HepG2 (cell line): ENCODE measurements around the gene ATG4B. TPM values are rescaled to one million over a fixed set of nuclear protein-coding genes. Genes with fewer than 3 reads are reported as not detected.

Experiments used
- ARNT2 ChIP-seq: sonication (generic); formaldehyde crosslinking; IDR thresholded peaks from 2 replicates; pipeline ENCODE4 v1.8.0; 2022; ENCODE audit warnings: mild to moderate bottlenecking, low read depth, missing genetic modification reagents, moderate library complexity
- ATF2 ChIP-seq: sonication (generic); formaldehyde crosslinking; IDR thresholded peaks from 2 replicates; pipeline ENCODE4 v1.4.0; 2020; ENCODE audit warnings: missing genetic modification reagents
- GRHL1 ChIP-seq: sonication (generic); formaldehyde crosslinking; conservative IDR thresholded peaks from 2 replicates; pipeline ENCODE4 v1.8.0; 2022; ENCODE audit warnings: missing genetic modification reagents
- HDAC1 ChIP-seq: sonication (generic); formaldehyde crosslinking; IDR thresholded peaks from 2 replicates; pipeline ENCODE4 v1.5.1; 2020; ENCODE audit warnings: mild to moderate bottlenecking, missing genetic modification reagents
- NR2F1 ChIP-seq, 2 experiments: fragments of 450-650 bp in 1 of 2; formaldehyde crosslinking in 1 of 2; IDR thresholded peaks; 2 replicates each; pipeline versions ENCODE4 v1.5.0 to v1.6.1; 2016 to 2020; ENCODE audit warnings: mild to moderate bottlenecking in 1 of 2, missing compliant biosample characterization in 1 of 2, missing genetic modification reagents in 1 of 2, moderate library complexity in 1 of 2
- SETDB1 ChIP-seq: sonication (generic); formaldehyde crosslinking; IDR thresholded peaks from 2 replicates; pipeline ENCODE4 v1.5.1; 2020; ENCODE audit warnings: missing genetic modification reagents, mild to moderate bottlenecking, borderline replicate concordance
- TARDBP ChIP-seq: sonication (generic); formaldehyde crosslinking; IDR thresholded peaks from 2 replicates; pipeline ENCODE4 v1.8.0; 2022; ENCODE audit warnings: mild to moderate bottlenecking, missing genetic modification reagents
- ZFP36 ChIP-seq: fragments of 150-350 bp; IDR thresholded peaks from 2 replicates; pipeline ENCODE4 v1.6.1; 2018; ENCODE audit warnings: borderline replicate concordance, low read length, low read depth; ENCODE audit not compliant: partially characterized antibody
- ZFX ChIP-seq: sonication (generic); formaldehyde crosslinking; IDR thresholded peaks from 2 replicates; pipeline ENCODE4 v1.4.0; 2020; ENCODE audit warnings: mild to moderate bottlenecking, low read depth, missing genetic modification reagents, moderate library complexity
- ZNF12 ChIP-seq: sonication (generic); formaldehyde crosslinking; IDR thresholded peaks from 2 replicates; pipeline ENCODE4 v1.5.0; 2020; ENCODE audit warnings: missing genetic modification reagents
- ZNF274 ChIP-seq: sonication (generic); formaldehyde crosslinking; IDR thresholded peaks from 2 replicates; pipeline ENCODE4 v1.5.1; 2020; ENCODE audit warnings: mild to moderate bottlenecking, missing genetic modification reagents
- ZNF431 ChIP-seq: sonication (generic); formaldehyde crosslinking; IDR thresholded peaks from 2 replicates; pipeline ENCODE4 v1.9.0; 2022; ENCODE audit warnings: missing genetic modification reagents, low read depth, mild to moderate bottlenecking, borderline replicate concordance
- polyA plus RNA-seq, 8 experiments: library from polyadenylated mRNA; depleted of rRNA in 3 of 8; stranded (reverse) in 7 of 8; unstranded in 1 of 8; fragments of >200 nt; fragmentation: Illumina TruSeq in 4 of 8; extraction: Trizol in 4 of 8; gene quantifications; 2 replicates each; pipeline versions ENCODE4 v1.2.1 to v1.2.3, GENCODE V29; 2011 to 2016; ENCODE audit warnings: low read depth in 4 of 8, missing spikeins in 1 of 8, mixed read lengths in 1 of 8; ENCODE audit not compliant: insufficient read depth in 1 of 8
- total RNA-seq, 5 experiments: library from RNA; depleted of rRNA; stranded (reverse); fragments of >200 nt; fragmentation: Illumina TruSeq; extraction: Trizol; gene quantifications; 2 replicates each; pipeline ENCODE4 v1.2.3, GENCODE V29; 2016; ENCODE audit warnings: low read depth in 1 of 5

The ATG4B gene
- total and polyA plus RNA-seq, 2 of the 13 experiments (the other 11 are each of a cell fraction or from before 2014, with no cell fraction given), result 95.5 to 239 TPM

- TF ChIP-seq ZFP36, result no peak
- peak; percentile 95 for TF ChIP-seq ARNT2
- peak; percentile 96 for TF ChIP-seq TARDBP (CRISPR knock-in tag)
- no peak for TF ChIP-seq ZNF274
- TF ChIP-seq GRHL1, result no peak
- TF ChIP-seq ZNF12 (CRISPR knock-in tag), result peak; percentile 34
- peak; percentile 87 for TF ChIP-seq HDAC1 (CRISPR knock-in tag)
- TF ChIP-seq ATF2 (CRISPR knock-in tag), result no peak; the same call in none of the 2 replicates
- no peak; a peak in 1 of 4 replicates for TF ChIP-seq NR2F1 (CRISPR knock-in tag; IDR thresholded peaks at IDR 0.05)
- TF ChIP-seq ZFX (CRISPR knock-in tag), result peak; percentile 92
- no peak; the same call in 1 of the 2 replicates for TF ChIP-seq ZNF431
- no peak for TF ChIP-seq SETDB1
Measured at GRCh38 chr2:241609859-241610793, 27.4 kb upstream of the ATG4B start (continued).
